ENCODE measurements around the gene MBD3.
A peak's percentile ranks its signal among the peaks of the same experiment; 100 is the strongest.

Gene MBD3

GRCh38 chr19:1570836-1571235 lies 21.8 kb downstream of the MBD3 start:
- Histone ChIP-seq H3K4me3 (ENCODE audit: low read depth, low read length, poor library complexity, severe bottlenecking) (no peak overlapping the region), H3K4me1 (ENCODE audit: insufficient read depth, low read length, severe bottlenecking) (peaks cover 12% of the 10 kb centered on the region), H4K20me1 (ENCODE audit: insufficient read depth, low read length) (no peaks in the 10 kb centered on the region), H3K27me3 (ENCODE audit: insufficient read depth, low read length) (no peaks in the 10 kb centered on the region), H3K27ac (ENCODE audit: low read depth, low read length, poor library complexity, severe bottlenecking) (no peak overlapping the region), H3F3A (ENCODE audit: insufficient read depth, low read length) (no peaks in the 10 kb centered on the region), H3K9me2 (ENCODE audit: low read depth, low read length) (no peaks in the 10 kb centered on the region), H3K36me3 (ENCODE audit: insufficient read depth, low read length) (peaks cover 2% of the 10 kb centered on the region), H3K79me2 (ENCODE audit: insufficient read depth, low read length) (no peaks in the 10 kb centered on the region), H3K9me3 (ENCODE audit: low read length) (no peaks in the 10 kb centered on the region), H3K4me2 (ENCODE audit: low read length) (no peak overlapping the region), H3K9ac (ENCODE audit: low read length) (no peak overlapping the region), H2AFZ (ENCODE audit: low read length) (no peak overlapping the region)
- TF ChIP-seq EZH2 (IDR thresholded peaks at IDR 0.05; ENCODE audit: borderline replicate concordance, low read length) (no peak), CTCF (IDR thresholded peaks at IDR 0.05; ENCODE audit: low read length) (no peak)

- peaks cover 12% of the 10 kb centered on the region for H3K4me1 ChIP-seq (ENCODE audit: insufficient read depth, low read length, severe bottlenecking)
- H3K27ac ChIP-seq (ENCODE audit: low read depth, low read length, poor library complexity, severe bottlenecking) = no peak overlapping the region
- H3K79me2 ChIP-seq (ENCODE audit: insufficient read depth, low read length) = no peaks in the 10 kb centered on the region
- H3K9me2 ChIP-seq (ENCODE audit: low read depth, low read length) = no peaks in the 10 kb centered on the region
- no peaks in the 10 kb centered on the region for H3K9me3 ChIP-seq (ENCODE audit: low read length)
- TF ChIP-seq CTCF (IDR thresholded peaks at IDR 0.05; ENCODE audit: low read length) (no peak), EZH2 (IDR thresholded peaks at IDR 0.05; ENCODE audit: borderline replicate concordance, low read length) (no peak)
- H3K4me3 ChIP-seq (ENCODE audit: low read depth, low read length, poor library complexity, severe bottlenecking) = no peak overlapping the region
- H3K27me3 ChIP-seq (ENCODE audit: insufficient read depth, low read length) = no peaks in the 10 kb centered on the region
- no peak overlapping the region for H2AFZ ChIP-seq (ENCODE audit: low read length)
- no peak overlapping the region for H3K4me2 ChIP-seq (ENCODE audit: low read length)
- H3F3A ChIP-seq (ENCODE audit: insufficient read depth, low read length) = no peaks in the 10 kb centered on the region
- H3K9ac ChIP-seq (ENCODE audit: low read length) = no peak overlapping the region
- H3K36me3 ChIP-seq (ENCODE audit: insufficient read depth, low read length) = no peaks in the 10 kb centered on the region; the same call in 1 of the 2 replicates
- no peaks in the 10 kb centered on the region for H4K20me1 ChIP-seq (ENCODE audit: insufficient read depth, low read length)
These were observed 22.7 kb downstream of the MBD3 start for GRCh38 chr19:1569997-1570396.

- Histone ChIP-seq H2AFZ (ENCODE audit: low read length) (no peak within 1 kb of the TSS), H3K27ac (ENCODE audit: low read depth, low read length, poor library complexity, severe bottlenecking) (no peak within 1 kb of the TSS), H3K9ac (ENCODE audit: low read length) (peak within 1 kb of the TSS; percentile 66), H3K4me3 (ENCODE audit: low read depth, low read length, poor library complexity, severe bottlenecking) (peak within 1 kb of the TSS; percentile 75), H3K36me3 (ENCODE audit: insufficient read depth, low read length) (no peaks in the 10 kb centered on the region), H3K27me3 (ENCODE audit: insufficient read depth, low read length) (no peaks in the 10 kb centered on the region), H3K9me2 (ENCODE audit: low read depth, low read length) (no peaks in the 10 kb centered on the region), H3K4me1 (ENCODE audit: insufficient read depth, low read length, severe bottlenecking) (peaks cover 12% of the 10 kb centered on the region), H3K9me3 (ENCODE audit: low read length) (no peaks in the 10 kb centered on the region), H3F3A (ENCODE audit: insufficient read depth, low read length) (no peaks in the 10 kb centered on the region), H3K4me2 (ENCODE audit: low read length) (peak within 1 kb of the TSS; percentile 92), H3K79me2 (ENCODE audit: insufficient read depth, low read length) (no peaks in the 10 kb centered on the region), H4K20me1 (ENCODE audit: insufficient read depth, low read length) (no peaks in the 10 kb centered on the region)
- TF ChIP-seq EZH2 (IDR thresholded peaks at IDR 0.05; ENCODE audit: borderline replicate concordance, low read length) (no peak), CTCF (IDR thresholded peaks at IDR 0.05; ENCODE audit: low read length) (no peak)
These were observed 24.2 kb downstream of the MBD3 start, which contains the start of gene MEX3D for GRCh38 chr19:1568320-1569019. Gene MEX3D, minus strand, starts transcription at chr19:1568325. Its CDS starts 267 bp downstream, at chr19:1568058.

All from OCI-LY1 (cell line).